Measurements from ENCODE around the gene SNAPC1. TPM values are rescaled to one million over a fixed set of nuclear protein-coding genes. Genes with fewer than 3 reads are reported as not detected.

Gene SNAPC1
- total RNA-seq, 2 donors from 2014 or later, result 3.3 to 4.3 TPM

- H3K36me3 Mint-ChIP-seq (ENCODE audit: low read depth), result no peaks in the 10 kb centered on the region
- no peaks in the 10 kb centered on the region for H3K27me3 Mint-ChIP-seq
- no peak overlapping the region for H3K4me3 Mint-ChIP-seq
- no peak overlapping the region for H3K27ac Mint-ChIP-seq
- no peak for ATAC-seq
- no peaks in the 10 kb centered on the region for H3K9me3 ChIP-seq (ENCODE audit: control insufficient read depth, low read length, poor library complexity, severe bottlenecking)
- DNase-seq, result no peak
- no peaks in the 10 kb centered on the region for H3K4me1 Mint-ChIP-seq
Observed at GRCh38 chr14:61802010-61802568, 39.9 kb downstream of the SNAPC1 start.

GRCh38 chr14:61803755-61804154 lies 41.5 kb downstream of the SNAPC1 start:
- Mint-ChIP-seq H3K4me3 (no peak overlapping the region), H3K27ac (peak overlapping the region; percentile 68), H3K27me3 (peaks cover 13% of the 10 kb centered on the region), H3K36me3 (ENCODE audit: low read depth) (no peaks in the 10 kb centered on the region), H3K4me1 (no peaks in the 10 kb centered on the region)
- ATAC-seq (no peak), DNase-seq (no peak)
- no peaks in the 10 kb centered on the region for H3K9me3 ChIP-seq (ENCODE audit: control insufficient read depth, low read length, poor library complexity, severe bottlenecking)

GRCh38 chr14:61805451-61805850 lies 43.2 kb downstream of the SNAPC1 start:
- Mint-ChIP-seq H3K27me3 (peaks cover 24% of the 10 kb centered on the region), H3K4me3 (no peak overlapping the region), H3K36me3 (ENCODE audit: low read depth) (no peaks in the 10 kb centered on the region), H3K27ac (no peak overlapping the region), H3K4me1 (no peaks in the 10 kb centered on the region)
- no peak for DNase-seq
- ATAC-seq, result no peak
- H3K9me3 ChIP-seq (ENCODE audit: control insufficient read depth, low read length, poor library complexity, severe bottlenecking), result no peaks in the 10 kb centered on the region

GRCh38 chr14:61811882-61812346 lies 49.7 kb downstream of the SNAPC1 start:
- Mint-ChIP-seq H3K4me3 (peak overlapping the region; percentile 76), H3K4me1 (peaks cover 5% of the 10 kb centered on the region), H3K27ac (no peak overlapping the region), H3K27me3 (peaks cover 70% of the 10 kb centered on the region), H3K36me3 (ENCODE audit: low read depth) (peaks cover 6% of the 10 kb centered on the region)
- DNase-seq (no peak), ATAC-seq (no peak)
- H3K9me3 ChIP-seq (ENCODE audit: control insufficient read depth, low read length, poor library complexity, severe bottlenecking), result no peaks in the 10 kb centered on the region

- DNase-seq, result no peak
- ATAC-seq, result no peak
- peak within 1 kb of the TSS; percentile 76 for H3K4me3 Mint-ChIP-seq
- no peaks in the 10 kb centered on the region for H3K9me3 ChIP-seq (ENCODE audit: control insufficient read depth, low read length, poor library complexity, severe bottlenecking)
- peaks cover 6% of the 10 kb centered on the region for H3K36me3 Mint-ChIP-seq (ENCODE audit: low read depth)
- H3K4me1 Mint-ChIP-seq, result peaks cover 5% of the 10 kb centered on the region
- peaks cover 74% of the 10 kb centered on the region for H3K27me3 Mint-ChIP-seq
- no peak within 1 kb of the TSS for H3K27ac Mint-ChIP-seq
Observed at GRCh38 chr14:61812347-61813095, 50.3 kb downstream of the SNAPC1 start, which contains the start of gene SYT16. Gene SYT16 (plus strand): TSS chr14:61812703.

- peaks cover 6% of the 10 kb centered on the region for H3K36me3 Mint-ChIP-seq (ENCODE audit: low read depth)
- DNase-seq (no peak), ATAC-seq (no peak)
- H3K27me3 Mint-ChIP-seq, result peaks cover 72% of the 10 kb centered on the region
- H3K4me3 Mint-ChIP-seq, result peak overlapping the region; percentile 67
- peaks cover 5% of the 10 kb centered on the region for H3K4me1 Mint-ChIP-seq
- no peak overlapping the region for H3K27ac Mint-ChIP-seq
- H3K9me3 ChIP-seq (ENCODE audit: control insufficient read depth, low read length, poor library complexity, severe bottlenecking), result no peaks in the 10 kb centered on the region
Observed at GRCh38 chr14:61813096-61813606, 50.9 kb downstream of the SNAPC1 start.

GRCh38 chr14:61822458-61822857 lies 60.2 kb downstream of the SNAPC1 start:
- H3K36me3 Mint-ChIP-seq (ENCODE audit: low read depth), result peaks cover 5% of the 10 kb centered on the region
- H3K27me3 Mint-ChIP-seq, result peaks cover 11% of the 10 kb centered on the region

GRCh38 chr14:61832783-61833182 lies 70.6 kb downstream of the SNAPC1 start:
- peaks cover 25% of the 10 kb centered on the region for H3K27me3 Mint-ChIP-seq
- no peak overlapping the region for H3K4me3 Mint-ChIP-seq
- no peak for ATAC-seq

More at GRCh38 chr14:61822458-61822857, 60.2 kb downstream of the SNAPC1 start:
- no peak overlapping the region for H3K27ac Mint-ChIP-seq
- no peak for ATAC-seq
- H3K4me1 Mint-ChIP-seq, result no peaks in the 10 kb centered on the region
- no peaks in the 10 kb centered on the region for H3K9me3 ChIP-seq (ENCODE audit: control insufficient read depth, low read length, poor library complexity, severe bottlenecking)
- no peak for DNase-seq
- H3K4me3 Mint-ChIP-seq, result no peak overlapping the region

GRCh38 chr14:61836184-61836583 lies 74.0 kb downstream of the SNAPC1 start:
- no peaks in the 10 kb centered on the region for H3K9me3 ChIP-seq (ENCODE audit: control insufficient read depth, low read length, poor library complexity, severe bottlenecking)
- Mint-ChIP-seq H3K4me1 (peaks cover 6% of the 10 kb centered on the region), H3K36me3 (ENCODE audit: low read depth) (peaks cover 4% of the 10 kb centered on the region), H3K4me3 (no peak overlapping the region), H3K27ac (no peak overlapping the region), H3K27me3 (peaks cover 36% of the 10 kb centered on the region)
- DNase-seq (no peak), ATAC-seq (no peak)

More at GRCh38 chr14:61832783-61833182, 70.6 kb downstream of the SNAPC1 start:
- DNase-seq, result no peak
- peaks cover 4% of the 10 kb centered on the region for H3K36me3 Mint-ChIP-seq (ENCODE audit: low read depth)
- H3K9me3 ChIP-seq (ENCODE audit: control insufficient read depth, low read length, poor library complexity, severe bottlenecking), result no peaks in the 10 kb centered on the region
- peaks cover 2% of the 10 kb centered on the region for H3K4me1 Mint-ChIP-seq
- H3K27ac Mint-ChIP-seq, result no peak overlapping the region

GRCh38 chr14:61836807-61837206 lies 74.6 kb downstream of the SNAPC1 start:
- Mint-ChIP-seq H3K36me3 (ENCODE audit: low read depth) (no peaks in the 10 kb centered on the region), H3K4me1 (peaks cover 6% of the 10 kb centered on the region), H3K27ac (no peak overlapping the region), H3K4me3 (no peak overlapping the region), H3K27me3 (peaks cover 30% of the 10 kb centered on the region)
- H3K9me3 ChIP-seq (ENCODE audit: control insufficient read depth, low read length, poor library complexity, severe bottlenecking), result no peaks in the 10 kb centered on the region
- ATAC-seq (no peak), DNase-seq (no peak)

- DNase-seq, result peak; percentile 47 to 63 (median 52)
- Mint-ChIP-seq H3K36me3 (ENCODE audit: low read depth) (no peaks in the 10 kb centered on the region), H3K4me1 (peaks cover 6% of the 10 kb centered on the region), H3K27ac (no peak overlapping the region), H3K4me3 (no peak overlapping the region), H3K27me3 (peaks cover 24% of the 10 kb centered on the region)
- no peaks in the 10 kb centered on the region for H3K9me3 ChIP-seq (ENCODE audit: control insufficient read depth, low read length, poor library complexity, severe bottlenecking)
- peak; percentile 97 for ATAC-seq
Observed at GRCh38 chr14:61837336-61838229, 75.4 kb downstream of the SNAPC1 start.

GRCh38 chr14:61838661-61839245 lies 76.5 kb downstream of the SNAPC1 start:
- no peaks in the 10 kb centered on the region for H3K9me3 ChIP-seq (ENCODE audit: control insufficient read depth, low read length, poor library complexity, severe bottlenecking)
- H3K27ac Mint-ChIP-seq, result no peak overlapping the region
- DNase-seq (no peak), ATAC-seq (no peak)
- H3K36me3 Mint-ChIP-seq (ENCODE audit: low read depth), result no peaks in the 10 kb centered on the region
- H3K27me3 Mint-ChIP-seq, result peaks cover 24% of the 10 kb centered on the region
- H3K4me1 Mint-ChIP-seq, result peaks cover 6% of the 10 kb centered on the region
- H3K4me3 Mint-ChIP-seq, result no peak overlapping the region

Data from T-helper 17 cell (primary cell).